AG10803 (cell line): Measurements from ENCODE around the gene RAD51B.
A peak's percentile ranks its signal among the peaks of the same experiment; 100 is the strongest.

ENCODE experiments used
- DNase-seq: peaks from one replicate; pipeline ENCODE4 v3.0.0; 2010; ENCODE audit warnings: low read depth
- H3K4me3 ChIP-seq: 2 replicates; pipeline ENCODE4 v1.5.1; 2011; ENCODE audit warnings: mild to moderate bottlenecking, low read length, control low read depth
- CTCF ChIP-seq: conservative IDR thresholded peaks from 2 replicates; pipeline ENCODE4 v1.5.1; 2011; ENCODE audit warnings: mild to moderate bottlenecking, low read length, control low read depth, inconsistent platforms

Gene RAD51B

DNA sequence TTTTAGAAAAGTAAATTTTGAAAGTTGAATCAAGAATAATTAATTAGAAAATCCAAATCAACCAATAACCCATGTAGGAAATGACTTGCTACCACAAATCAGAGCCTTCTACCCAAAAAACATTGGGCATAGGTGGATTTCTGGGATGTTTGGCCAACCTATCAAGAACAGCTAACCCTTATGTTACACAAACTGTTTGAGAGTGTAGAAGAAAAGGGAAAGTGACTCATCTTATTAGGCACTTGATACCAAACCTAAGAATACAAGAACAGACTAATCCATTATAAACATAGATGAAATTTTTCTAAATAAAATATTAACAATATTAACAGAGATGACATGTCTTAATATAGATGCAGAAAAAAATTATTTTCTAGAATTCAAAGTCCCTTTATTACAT, 712.9 kb downstream of the RAD51B start:
- no peak for TF ChIP-seq CTCF
- no peak for DNase-seq
- no peak overlapping the region for H3K4me3 ChIP-seq

DNA sequence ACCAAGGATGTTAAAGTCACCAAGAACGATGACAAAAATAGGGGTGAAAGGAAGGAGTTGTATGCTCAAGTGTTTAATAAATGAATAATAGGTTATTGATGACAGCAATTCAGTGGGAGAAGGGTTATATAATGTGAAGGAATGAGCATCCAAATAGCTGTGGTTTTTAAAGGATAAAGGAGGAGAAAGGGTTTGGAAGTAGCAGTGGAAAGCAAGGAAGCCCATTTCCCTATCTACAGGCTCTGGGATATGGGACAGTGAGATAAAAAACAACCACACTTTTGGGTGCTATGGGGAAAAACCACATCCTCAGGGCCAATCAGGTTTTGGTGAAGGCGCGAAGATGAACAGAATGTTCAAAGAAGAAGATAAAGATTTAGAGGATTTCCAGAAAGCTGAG, 714.7 kb downstream of the RAD51B start:
- H3K4me3 ChIP-seq = no peak overlapping the region
- no peak for DNase-seq
- no peak for TF ChIP-seq CTCF

DNA sequence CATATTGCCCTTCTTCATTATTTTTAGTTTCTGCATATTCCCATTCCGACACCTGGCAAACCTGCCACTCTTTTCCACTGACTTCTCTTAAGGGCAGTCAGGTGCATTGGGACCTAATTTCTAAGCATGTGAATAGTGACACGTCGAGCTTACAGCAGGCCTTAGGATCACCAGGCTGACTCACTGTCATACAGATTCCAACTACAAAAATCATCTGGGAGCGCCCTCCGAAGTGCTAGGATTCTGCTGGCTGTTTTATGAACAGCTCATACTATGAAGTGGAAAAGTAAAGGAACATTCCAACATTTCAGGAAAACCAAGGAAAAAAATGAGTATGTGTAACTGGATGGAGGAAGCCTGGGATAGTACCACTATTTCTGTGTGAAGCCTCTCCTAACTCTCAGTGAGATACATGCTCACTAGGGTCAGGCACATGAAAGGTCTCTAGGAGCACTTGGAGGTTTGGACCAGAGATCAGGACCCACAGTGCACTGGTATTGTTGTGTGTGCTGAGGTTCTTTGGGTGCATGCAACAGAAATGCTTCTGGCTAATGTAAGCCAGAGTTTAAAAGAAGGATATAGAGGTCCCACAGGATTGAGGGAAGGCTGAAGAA, 715.9 kb downstream of the RAD51B start:
- peak; percentile 7; the same call in 1 of the 2 replicates for TF ChIP-seq CTCF
- peak; percentile 93 for DNase-seq
- no peak overlapping the region for H3K4me3 ChIP-seq

GRCh38 chr14:68536018-68536410, 716.4 kb downstream of the RAD51B start:
- no peak overlapping the region for H3K4me3 ChIP-seq
- DNase-seq = no peak
- TF ChIP-seq CTCF = no peak

DNA sequence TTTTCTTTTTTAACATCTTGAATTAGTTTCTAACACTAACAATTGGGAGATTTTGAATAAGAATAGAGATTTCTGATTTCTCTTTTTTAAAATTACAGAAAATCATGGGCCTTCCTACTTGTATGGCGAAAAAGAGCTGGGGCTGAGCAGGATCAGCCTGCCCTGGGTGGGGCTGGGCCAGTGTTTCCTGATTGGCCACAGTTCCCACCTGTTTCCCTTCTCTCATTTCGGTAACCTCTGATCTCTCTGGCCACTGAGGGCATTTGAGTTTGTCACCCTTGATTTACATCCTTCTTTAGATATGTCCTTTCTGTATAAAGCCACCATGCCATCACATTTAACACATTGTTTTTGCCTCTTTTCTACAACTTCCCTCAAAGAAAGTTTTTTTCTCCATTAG, 719.1 kb downstream of the RAD51B start:
- no peak overlapping the region for H3K4me3 ChIP-seq
- DNase-seq = no peak
- no peak for TF ChIP-seq CTCF

DNA sequence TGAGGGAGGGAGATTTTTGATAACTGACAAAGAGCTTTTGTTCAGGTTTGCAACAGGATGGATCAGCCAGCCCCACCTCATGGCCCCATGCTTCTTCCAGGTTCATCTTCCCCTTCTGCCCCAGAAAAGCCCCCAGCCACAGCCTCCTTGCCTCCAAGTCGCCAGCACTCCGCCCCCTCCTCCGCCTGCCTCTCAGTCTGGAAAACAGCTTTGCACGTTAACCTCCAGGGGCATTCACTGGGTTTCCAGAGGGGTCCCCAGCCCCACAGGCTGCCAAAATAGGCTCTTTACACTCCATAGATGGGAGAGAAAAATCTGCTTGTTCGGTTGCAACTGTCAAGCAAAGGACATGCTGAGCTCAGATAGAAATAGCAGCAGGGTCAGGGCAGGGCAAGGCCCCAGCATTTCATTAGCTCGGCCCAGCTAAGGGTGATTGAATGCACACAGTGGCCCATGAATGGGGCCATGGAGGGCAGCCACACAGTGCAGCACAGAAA, 719.7 kb downstream of the RAD51B start:
- TF ChIP-seq CTCF = no peak
- no peak overlapping the region for H3K4me3 ChIP-seq
- DNase-seq = no peak

- no peak for DNase-seq
- TF ChIP-seq CTCF = no peak
- no peak overlapping the region for H3K4me3 ChIP-seq
Observed at GRCh38 chr14:68539789-68540188, 720.2 kb downstream of the RAD51B start.
